ENCODE results near the gene C2CD2.
"Not testable (repeated sequence)": the region's sequence is repeated elsewhere in the genome, so short reads cannot be mapped to it uniquely, and the experiment has no call there.

The C2CD2 gene

GRCh38 chr21:41973861-41974751 lies 20.3 kb upstream of the C2CD2 start:
- no peak for DNase-seq

DNA sequence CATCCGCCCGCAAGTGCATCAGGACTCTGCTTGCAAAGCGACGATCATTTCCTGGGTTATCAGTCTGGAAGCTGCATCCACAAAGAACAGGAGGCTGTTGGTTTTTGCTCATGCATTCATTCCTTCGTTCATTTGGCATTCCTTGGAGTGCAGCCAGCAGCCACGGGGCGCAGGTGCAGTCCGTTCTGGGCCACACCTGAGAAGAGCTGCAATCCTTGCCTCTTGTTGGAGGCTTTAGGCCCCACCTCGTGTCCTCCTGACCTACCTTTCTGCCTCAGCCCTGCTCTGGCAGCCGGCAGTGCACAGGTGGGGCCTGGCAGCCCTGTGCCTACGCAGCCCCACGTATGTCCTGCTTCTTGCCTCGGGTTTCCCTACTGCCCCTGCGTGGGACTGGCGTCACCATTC lies 19.6 kb upstream of the C2CD2 start:
- no peak for DNase-seq

DNA sequence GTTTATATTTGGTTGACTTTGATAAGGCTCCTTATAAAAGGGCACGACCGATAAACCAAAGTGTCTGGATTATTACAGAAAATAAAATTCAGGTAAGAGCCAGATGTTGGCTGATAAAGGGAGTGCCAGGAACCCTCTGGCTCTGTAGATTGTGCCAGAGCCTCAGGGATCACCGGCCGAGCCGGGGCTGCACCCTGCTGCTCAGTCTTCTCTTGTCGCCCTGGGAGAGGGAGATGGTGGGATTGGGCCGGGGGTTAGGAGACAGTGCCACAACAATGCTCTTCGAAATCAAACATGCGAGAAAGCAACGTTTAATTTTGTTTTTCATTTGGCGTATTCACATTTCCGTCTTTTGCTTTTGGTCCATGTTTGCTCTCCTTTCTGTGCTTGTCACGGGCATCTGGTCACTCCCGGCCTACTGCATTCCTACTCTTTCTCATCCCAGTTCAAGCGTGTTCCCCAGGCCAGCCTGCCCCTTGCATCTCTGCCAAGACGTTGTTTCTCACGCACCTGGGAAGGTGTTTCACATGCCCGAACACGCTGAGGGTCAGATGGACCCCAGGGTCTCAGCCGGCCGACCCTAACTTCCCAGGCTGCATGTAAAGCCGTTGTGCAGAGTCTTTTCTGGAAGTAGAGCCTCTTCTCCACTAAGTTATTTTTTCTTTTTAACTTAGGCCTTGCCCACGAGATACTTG lies 18.8 kb upstream of the C2CD2 start:
- no peak for DNase-seq

DNA sequence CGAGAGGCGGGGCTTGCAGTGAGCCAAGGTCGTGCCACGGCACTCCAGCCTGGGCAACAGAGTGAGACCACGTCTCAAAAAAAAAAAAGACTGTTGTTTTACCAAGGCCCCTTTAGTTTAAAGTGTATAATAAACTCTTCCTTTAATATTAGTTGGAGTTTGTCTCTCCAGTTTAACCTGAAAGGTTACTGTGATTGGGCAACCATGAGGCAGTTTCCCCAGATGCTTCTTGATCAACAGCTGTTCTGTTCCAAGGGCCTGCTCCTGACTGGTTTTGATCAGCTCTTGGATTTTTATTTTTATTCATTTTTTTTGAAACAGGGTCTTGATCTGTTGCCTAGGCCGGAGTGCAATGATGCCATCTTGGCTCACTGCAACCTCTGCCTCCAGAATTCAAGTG lies 18.1 kb upstream of the C2CD2 start:
- DNase-seq: no peak

- no peak for DNase-seq
These were observed 17.2 kb upstream of the C2CD2 start for GRCh38 chr21:41970751-41971653.

GRCh38 chr21:41970106-41970391 lies 16.2 kb upstream of the C2CD2 start:
- no peak for DNase-seq

DNA sequence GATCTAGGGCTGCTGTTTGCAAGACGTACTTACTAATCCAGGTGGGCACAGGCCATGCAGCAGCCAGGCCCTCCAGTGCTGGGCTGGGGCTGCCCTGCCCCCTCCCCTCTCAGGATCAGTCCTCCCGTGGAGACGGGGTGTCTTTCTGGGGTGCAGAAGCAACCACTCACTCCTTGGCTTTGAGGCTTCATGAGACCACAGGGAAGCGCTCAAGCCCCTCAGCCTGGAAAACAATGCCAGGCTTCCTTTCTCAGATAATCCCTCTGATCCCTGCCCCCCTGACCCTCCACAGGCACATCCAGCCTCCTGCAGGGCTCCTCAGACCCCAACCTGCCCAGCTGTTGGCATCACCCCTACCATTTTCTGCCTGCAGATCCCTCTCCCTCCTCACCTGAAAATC lies 13.9 kb upstream of the C2CD2 start:
- no peak for DNase-seq

- no peak for DNase-seq
These were observed 13.2 kb upstream of the C2CD2 start for GRCh38 chr21:41966872-41967621.

- DNase-seq: no peak
These were observed 12.4 kb upstream of the C2CD2 start for GRCh38 chr21:41966041-41966833.

- DNase-seq: no peak
These were observed 11.7 kb upstream of the C2CD2 start for GRCh38 chr21:41965461-41966013.

GRCh38 chr21:41965045-41965444 lies 11.2 kb upstream of the C2CD2 start:
- no peak for DNase-seq

DNA sequence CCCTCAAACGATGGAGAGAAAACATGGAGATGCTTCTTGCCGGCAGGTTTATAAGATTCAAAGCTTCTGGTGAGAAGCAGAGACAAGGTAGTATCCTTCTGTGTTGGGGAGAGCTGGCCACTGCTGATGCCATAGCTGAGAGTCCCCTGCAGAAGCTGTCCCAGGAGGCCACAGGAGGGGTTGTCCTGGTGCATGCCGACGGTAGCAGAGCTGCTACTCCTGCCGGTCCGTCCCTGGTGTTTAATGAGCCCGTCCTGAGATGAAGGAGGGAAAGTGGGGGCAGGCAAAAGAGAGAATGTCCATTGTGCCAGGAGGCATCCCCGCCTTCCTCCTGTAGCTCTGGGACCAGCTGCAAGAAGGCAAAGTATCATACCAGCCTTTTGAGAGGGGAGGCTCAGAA lies 10.4 kb upstream of the C2CD2 start:
- DNase-seq: no peak

DNA sequence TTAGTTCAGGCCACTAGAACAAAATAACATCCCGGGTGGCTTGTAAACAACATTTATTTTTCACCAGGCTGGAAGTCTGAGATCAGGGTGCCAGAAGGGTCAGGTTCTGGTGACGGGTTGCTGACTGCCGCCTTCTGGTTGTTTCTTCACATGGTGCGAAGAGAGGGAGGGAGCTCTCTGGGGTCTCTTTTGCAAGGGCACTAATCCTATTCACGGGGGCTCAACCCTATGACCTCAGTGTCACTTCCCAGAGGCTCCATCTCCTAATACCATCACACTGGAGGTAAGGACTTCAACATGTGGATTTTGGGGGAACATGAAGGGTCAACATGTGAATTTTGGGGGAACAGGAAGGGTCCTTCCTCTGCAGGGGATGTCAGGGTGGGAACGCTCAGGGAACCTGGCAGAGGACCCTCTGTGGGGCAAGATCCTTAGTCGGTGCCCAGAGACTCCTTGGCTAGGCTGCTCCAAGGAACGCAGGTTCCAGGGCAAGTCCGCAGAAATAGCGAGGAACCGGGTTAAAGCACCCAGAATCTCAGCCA lies 8.7 kb upstream of the C2CD2 start:
- no peak for DNase-seq

GRCh38 chr21:41961753-41962152 lies 7.9 kb upstream of the C2CD2 start:
- DNase-seq: no peak

- no peak for DNase-seq
These were observed 7.5 kb upstream of the C2CD2 start for GRCh38 chr21:41961282-41961701.

GRCh38 chr21:41960386-41960785 lies 6.6 kb upstream of the C2CD2 start:
- no peak for DNase-seq

DNA sequence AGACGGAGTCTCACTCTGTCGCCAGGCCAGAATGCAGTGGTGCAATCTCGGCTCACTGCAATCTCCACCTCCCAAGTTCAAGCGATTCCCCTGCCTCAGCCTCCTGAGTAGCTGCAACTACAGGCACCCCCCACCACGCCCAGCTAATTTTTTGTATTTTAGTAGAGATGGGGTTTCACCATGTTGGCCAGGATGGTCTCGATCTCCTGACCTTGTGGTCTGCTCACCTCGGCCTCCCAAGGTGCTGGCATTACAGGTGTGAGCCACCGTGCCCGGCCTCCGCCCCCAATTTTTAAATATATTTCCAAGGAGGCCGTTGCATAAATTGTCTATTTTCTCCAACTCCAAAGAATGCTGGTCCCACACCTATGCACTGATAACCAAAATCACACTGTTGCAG lies 5.9 kb upstream of the C2CD2 start:
- not testable (repeated sequence) for DNase-seq

DNA sequence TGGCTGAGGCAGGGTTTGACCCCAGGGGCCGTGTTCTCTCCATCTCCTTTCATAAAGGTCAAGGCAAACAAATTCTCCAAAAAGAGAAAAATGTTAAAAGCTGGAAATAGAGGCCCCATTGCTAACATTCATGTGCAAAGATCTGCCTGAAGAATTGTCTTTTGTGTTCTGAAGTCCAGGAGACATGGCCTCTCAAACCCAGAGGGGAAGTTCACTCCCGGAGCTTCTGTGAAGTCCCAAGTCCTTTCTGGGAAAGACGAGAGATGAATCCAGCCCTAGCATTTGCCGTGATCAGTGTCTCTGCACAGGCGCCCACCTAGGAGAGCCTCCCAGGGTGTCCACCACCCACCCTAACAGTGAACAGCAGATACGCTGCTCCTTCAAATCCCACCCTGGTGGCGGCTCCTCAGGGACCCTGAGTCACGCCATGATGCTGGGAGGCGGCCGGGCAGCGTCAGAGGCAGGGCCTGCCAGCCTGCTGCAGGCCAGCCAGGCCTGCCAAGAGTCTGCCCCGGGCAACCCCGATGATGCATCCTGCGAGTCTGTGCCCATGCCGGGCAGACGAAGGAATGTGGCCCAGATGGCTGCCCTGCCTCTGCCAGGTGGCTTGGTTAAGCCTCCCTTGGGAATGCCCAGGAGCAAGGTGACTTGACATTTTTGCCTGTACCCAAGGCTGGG lies 5.2 kb upstream of the C2CD2 start:
- DNase-seq: no peak

GRCh38 chr21:41957991-41958766 lies 4.4 kb upstream of the C2CD2 start:
- DNase-seq: no peak

Measured in activated CD4-positive, CD25-positive, alpha-beta regulatory T cell treated with anti-CD3 and anti-CD28 coated beads, Interleukin-2, amount 50 U/mL, for 72 hours (primary cell).